ENCODE measurements around the gene GABRG3. TPM values are rescaled to one million over a fixed set of nuclear protein-coding genes. Genes with fewer than 3 reads are reported as not detected.

GABRG3 gene
- total and polyA plus RNA-seq, 10 of the 15 experiments (the other 5 are each of a cell fraction or from before 2014, with no cell fraction given): 0.15 TPM; not detected in 9

DNA sequence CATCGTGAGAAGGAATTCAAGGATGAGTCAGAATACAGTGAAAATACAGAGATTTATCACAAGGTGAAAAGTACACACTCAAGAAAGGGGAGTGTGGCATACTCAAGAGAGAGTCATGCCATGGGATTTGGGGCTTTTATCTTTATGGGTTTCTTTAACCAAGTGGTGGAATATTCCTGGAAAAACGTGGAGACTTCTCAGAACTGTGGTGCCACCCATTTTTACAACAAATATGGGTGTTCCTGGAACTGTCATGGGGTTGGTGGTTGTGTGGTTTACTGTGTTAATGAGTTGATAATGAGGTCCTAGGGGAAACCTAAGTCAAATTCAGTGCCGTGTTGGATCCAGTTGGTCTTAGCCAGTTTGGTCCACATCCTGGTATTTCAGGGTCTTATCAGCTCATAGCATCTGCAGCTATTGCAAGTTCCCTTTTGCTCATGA lies 497.2 kb downstream of the GABRG3 start:
- no peaks in the 10 kb centered on the region for H3K36me3 ChIP-seq (ENCODE audit: control insufficient read depth in 2 of 2, insufficient read depth in 2 of 2, low read length in 1 of 2)
- TF ChIP-seq NR2C2 (IDR thresholded peaks at IDR 0.05; ENCODE audit: borderline replicate concordance, control insufficient read depth, insufficient read length, low read depth): no peak
- TF ChIP-seq, protein P1, sequence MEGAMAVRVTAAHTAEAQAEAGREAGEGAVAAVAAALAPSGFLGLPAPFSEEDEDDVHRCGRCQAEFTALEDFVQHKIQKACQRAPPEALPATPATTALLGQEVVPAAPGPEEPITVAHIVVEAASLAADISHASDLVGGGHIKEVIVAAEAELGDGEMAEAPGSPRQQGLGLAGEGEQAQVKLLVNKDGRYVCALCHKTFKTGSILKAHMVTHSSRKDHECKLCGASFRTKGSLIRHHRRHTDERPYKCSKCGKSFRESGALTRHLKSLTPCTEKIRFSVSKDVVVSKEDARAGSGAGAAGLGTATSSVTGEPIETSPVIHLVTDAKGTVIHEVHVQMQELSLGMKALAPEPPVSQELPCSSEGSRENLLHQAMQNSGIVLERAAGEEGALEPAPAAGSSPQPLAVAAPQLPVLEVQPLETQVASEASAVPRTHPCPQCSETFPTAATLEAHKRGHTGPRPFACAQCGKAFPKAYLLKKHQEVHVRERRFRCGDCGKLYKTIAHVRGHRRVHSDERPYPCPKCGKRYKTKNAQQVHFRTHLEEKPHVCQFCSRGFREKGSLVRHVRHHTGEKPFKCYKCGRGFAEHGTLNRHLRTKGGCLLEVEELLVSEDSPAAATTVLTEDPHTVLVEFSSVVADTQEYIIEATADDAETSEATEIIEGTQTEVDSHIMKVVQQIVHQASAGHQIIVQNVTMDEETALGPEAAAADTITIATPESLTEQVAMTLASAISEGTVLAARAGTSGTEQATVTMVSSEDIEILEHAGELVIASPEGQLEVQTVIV (IDR thresholded peaks at IDR 0.05; ENCODE audit: borderline replicate concordance, partially characterized antibody): no peak
- TF ChIP-seq TCF3 (IDR thresholded peaks at IDR 0.05; ENCODE audit: borderline replicate concordance, insufficient read depth, low read depth, low read length): no peak
- no peak for TF ChIP-seq HCFC1 (IDR thresholded peaks at IDR 0.05; ENCODE audit: low read length)
- TF ChIP-seq, protein P2, sequence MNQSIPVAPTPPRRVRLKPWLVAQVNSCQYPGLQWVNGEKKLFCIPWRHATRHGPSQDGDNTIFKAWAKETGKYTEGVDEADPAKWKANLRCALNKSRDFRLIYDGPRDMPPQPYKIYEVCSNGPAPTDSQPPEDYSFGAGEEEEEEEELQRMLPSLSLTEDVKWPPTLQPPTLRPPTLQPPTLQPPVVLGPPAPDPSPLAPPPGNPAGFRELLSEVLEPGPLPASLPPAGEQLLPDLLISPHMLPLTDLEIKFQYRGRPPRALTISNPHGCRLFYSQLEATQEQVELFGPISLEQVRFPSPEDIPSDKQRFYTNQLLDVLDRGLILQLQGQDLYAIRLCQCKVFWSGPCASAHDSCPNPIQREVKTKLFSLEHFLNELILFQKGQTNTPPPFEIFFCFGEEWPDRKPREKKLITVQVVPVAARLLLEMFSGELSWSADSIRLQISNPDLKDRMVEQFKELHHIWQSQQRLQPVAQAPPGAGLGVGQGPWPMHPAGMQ (IDR thresholded peaks at IDR 0.05; ENCODE audit: borderline replicate concordance): no peak
- H3K79me2 ChIP-seq (ENCODE audit: control insufficient read depth, insufficient read depth, low read length): no peaks in the 10 kb centered on the region
- H3K9me3 ChIP-seq (replicated peaks; ENCODE audit: control insufficient read depth, insufficient read depth, low read length): no peaks in the 10 kb centered on the region
- no peak for ATAC-seq
- H3K4me3 ChIP-seq: no peak overlapping the region
- H3K4me1 ChIP-seq (ENCODE audit: control insufficient read depth, insufficient read depth, low read length): no peaks in the 10 kb centered on the region
- CTCF ChIA-PET: no interaction called here
- no peak overlapping the region for H3K4me2 ChIP-seq (ENCODE audit: control insufficient read depth, insufficient read depth)
- no peaks in the 10 kb centered on the region for H4K20me1 ChIP-seq (ENCODE audit: control insufficient read depth, insufficient read depth)
- H2AFZ ChIP-seq (ENCODE audit: control insufficient read depth, low read depth, low read length): no peak overlapping the region
- in situ Hi-C loops (cut with MboI): no loop called here
- no peak for DNase-seq (ENCODE audit: low read depth, low spot score)
- no peak for FAIRE-seq
- BruUV-seq (replicated peaks): no TSS peak
- POLR2A ChIA-PET: no interaction called here
- SMC1A ChIA-PET (ENCODE audit: uncharacterized antibody, unreplicated experiment): no interaction called here
- 0% methylated on average over 3 of the region's 3 CpGs for WGBS (ENCODE audit: insufficient coverage, insufficient replicate concordance, low lambda C conversion rate, missing lambda C conversion rate)
- RAD21 ChIA-PET (ENCODE audit: unreplicated experiment): no interaction called here
- H3K27ac ChIP-seq (ENCODE audit: control insufficient read depth, insufficient read depth): no peak overlapping the region
- no peaks in the 10 kb centered on the region for H3K27me3 ChIP-seq (replicated peaks in 1 of 2; ENCODE audit: control insufficient read depth in 2 of 2, insufficient read depth in 2 of 2, low read length in 1 of 2)
- no peak overlapping the region for H3K9ac ChIP-seq (ENCODE audit: control insufficient read depth, insufficient read depth, low read length)
- intact Hi-C loops (cut with micrococcal nuclease; ENCODE audit: unreplicated experiment): no loop called here
